Right lobe of liver (tissue), 4 donors: ENCODE measurements around the gene SNRPA.

Experiments used
- POLR2A ChIP-seq: fragments of 450-650 bp; IDR thresholded peaks from one replicate; pipeline ENCODE4 v1.6.1; 2017; ENCODE audit warnings: antibody characterized with exemption, mild to moderate bottlenecking
- TF ChIP-seq, protein P1 (sequence below), 4 donors: fragments of 200-600 bp in 3 of 4; fragments of 450-650 bp in 1 of 4; IDR thresholded peaks; one replicate each; pipeline versions ENCODE4 v1.5.1 to v1.8.0; 2016 to 2022; ENCODE audit warnings: antibody characterized with exemption in 4 of 4, mild to moderate bottlenecking in 2 of 4
- donor health status: DM: no; HTN: no; CAD: no.
- donor health status: DM: no; HTN: no; CAD: no.
- donor health status: DM: no; HTN: yes; CAD: no.

DNA sequence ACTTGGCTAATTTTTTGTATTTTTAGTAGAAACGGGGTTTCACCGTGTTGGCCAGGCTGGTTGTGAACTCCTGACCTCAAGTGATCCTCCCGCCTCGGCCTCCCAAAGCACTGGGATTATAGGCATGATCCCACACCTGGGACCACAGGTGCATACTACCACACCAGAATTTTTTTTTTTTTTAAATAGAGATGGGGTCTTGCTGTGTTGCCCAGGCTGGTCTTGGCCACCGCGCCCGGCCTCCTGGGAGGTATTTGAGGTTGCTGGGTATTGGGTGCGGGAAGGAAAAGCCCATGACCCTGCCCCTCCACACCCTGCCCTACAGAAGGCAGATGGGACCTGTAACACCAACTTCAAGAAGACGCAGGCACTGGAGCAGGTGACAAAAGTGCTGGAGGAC, 14.3 kb upstream of the SNRPA start:
- TF ChIP-seq, protein P1, sequence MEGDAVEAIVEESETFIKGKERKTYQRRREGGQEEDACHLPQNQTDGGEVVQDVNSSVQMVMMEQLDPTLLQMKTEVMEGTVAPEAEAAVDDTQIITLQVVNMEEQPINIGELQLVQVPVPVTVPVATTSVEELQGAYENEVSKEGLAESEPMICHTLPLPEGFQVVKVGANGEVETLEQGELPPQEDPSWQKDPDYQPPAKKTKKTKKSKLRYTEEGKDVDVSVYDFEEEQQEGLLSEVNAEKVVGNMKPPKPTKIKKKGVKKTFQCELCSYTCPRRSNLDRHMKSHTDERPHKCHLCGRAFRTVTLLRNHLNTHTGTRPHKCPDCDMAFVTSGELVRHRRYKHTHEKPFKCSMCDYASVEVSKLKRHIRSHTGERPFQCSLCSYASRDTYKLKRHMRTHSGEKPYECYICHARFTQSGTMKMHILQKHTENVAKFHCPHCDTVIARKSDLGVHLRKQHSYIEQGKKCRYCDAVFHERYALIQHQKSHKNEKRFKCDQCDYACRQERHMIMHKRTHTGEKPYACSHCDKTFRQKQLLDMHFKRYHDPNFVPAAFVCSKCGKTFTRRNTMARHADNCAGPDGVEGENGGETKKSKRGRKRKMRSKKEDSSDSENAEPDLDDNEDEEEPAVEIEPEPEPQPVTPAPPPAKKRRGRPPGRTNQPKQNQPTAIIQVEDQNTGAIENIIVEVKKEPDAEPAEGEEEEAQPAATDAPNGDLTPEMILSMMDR (IDR thresholded peaks at IDR 0.05), result no peak
- TF ChIP-seq POLR2A, result no peak
